ENCODE measurements around the gene SLC6A17. TPM values are rescaled to one million over a fixed set of nuclear protein-coding genes. Genes with fewer than 3 reads are reported as not detected.

Gene SLC6A17
- total and polyA plus RNA-seq, 9 of the 15 experiments (the other 6 are each of a cell fraction or from before 2014, with no cell fraction given): not detected

DNA sequence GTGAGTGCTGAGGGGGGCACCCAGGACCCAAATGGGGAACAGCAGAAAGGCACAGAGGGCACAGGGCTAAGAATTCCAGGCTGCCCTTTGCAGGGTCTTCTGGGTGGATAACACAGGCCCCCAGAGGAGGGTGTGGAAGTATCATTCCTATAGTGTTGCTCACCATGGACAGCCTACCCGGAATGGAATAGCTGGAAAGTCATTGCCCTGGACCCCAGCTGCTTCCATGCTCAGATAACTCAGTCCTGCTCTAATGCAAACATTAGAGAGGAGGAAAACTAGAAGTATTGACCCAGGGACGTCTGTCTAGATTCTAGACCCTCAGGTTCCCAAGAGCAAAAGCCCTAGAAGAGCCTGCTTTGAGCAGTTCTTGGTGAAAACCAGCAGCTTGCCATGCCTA lies 24.7 kb downstream of the SLC6A17 start:
- H3K4me3 ChIP-seq: no peak overlapping the region
- in situ Hi-C loops (cut with MboI): no loop called here
- 0 out of 2 replicates have a peak, but pooled peaks cover 9% of the 10 kb centered on the region for H4K20me1 ChIP-seq (replicated peaks; ENCODE audit: control insufficient read depth, insufficient read depth, low read length)
- intact Hi-C loops (cut with micrococcal nuclease): no loop called here
- WGBS (ENCODE audit: insufficient coverage, low coverage, missing lambda C conversion rate): 0% methylated on average over 2 of the region's 2 CpGs
- H3K4me1 ChIP-seq (replicated peaks in 1 of 2; ENCODE audit: control insufficient read depth in 2 of 2, insufficient read depth in 2 of 2, low read length in 2 of 2): no peaks in the 10 kb centered on the region
- H3K9me3 ChIP-seq (replicated peaks; ENCODE audit: control insufficient read depth, insufficient read depth, low read depth, low read length): no peaks in the 10 kb centered on the region
- H3K9me1 ChIP-seq (ENCODE audit: control insufficient read depth, insufficient read depth, low read length): no peaks in the 10 kb centered on the region
- ChIA-PET CTCF (ENCODE audit: low intra/inter-chr PET ratio) (no interaction called here), POLR2A (interaction anchor here (0.8 to 1.5 kb wide), 2 partner anchors 12 to 1360 kb away, joined by 3 read pairs; no protein-coding TSS in a partner anchor)
- H3K9ac ChIP-seq (ENCODE audit: insufficient read depth in 1 of 2, low read depth in 2 of 2, low read length in 2 of 2): no peak overlapping the region
- H3K79me2 ChIP-seq (ENCODE audit: control insufficient read depth, insufficient read depth, low read length): no peaks in the 10 kb centered on the region
- no TSS peak for BruUV-seq (replicated peaks)
- no peak overlapping the region for H2AFZ ChIP-seq (ENCODE audit: low read depth, low read length)
- H3K36me3 ChIP-seq (ENCODE audit: control insufficient read depth, insufficient read depth, low read length): no peaks in the 10 kb centered on the region
- ATAC-seq (no peak), FAIRE-seq (no peak), DNase-seq (ENCODE audit: extremely low read depth in 1 of 4, low spot score in 3 of 4) (no peak)
- H3K27me3 ChIP-seq (ENCODE audit: control insufficient read depth in 2 of 2, insufficient read depth in 2 of 2, low read length in 2 of 2): peaks cover 39 to 58% of the 10 kb centered on the region in 2 experiments
- H3K4me2 ChIP-seq (ENCODE audit: insufficient read depth, low read length): no peak overlapping the region
- H3K27ac ChIP-seq (ENCODE audit: extremely low read depth, low read depth, low read length): no peak overlapping the region
- TF ChIP-seq GTF2B (IDR thresholded peaks at IDR 0.05; ENCODE audit: extremely low read depth, insufficient read length): no peak
- no peak for TF ChIP-seq CBFA2T2 (conservative IDR thresholded peaks at IDR 0.05)
- TF ChIP-seq PHF8 (IDR thresholded peaks at IDR 0.05; ENCODE audit: borderline replicate concordance, low read length): no peak
- no peak for TF ChIP-seq SNAPC5 (CRISPR knock-in tag; IDR thresholded peaks at IDR 0.05)
- no peak for TF ChIP-seq NR1H2 (CRISPR knock-in tag; IDR thresholded peaks at IDR 0.05)
- TF ChIP-seq SNIP1 (IDR thresholded peaks at IDR 0.05; ENCODE audit: low read depth): no peak
- TF ChIP-seq ZBTB40 (IDR thresholded peaks at IDR 0.05): no peak
- TF ChIP-seq ZBTB40 (CRISPR knock-in tag; IDR thresholded peaks at IDR 0.05): no peak

All from K562 (cell line).